HCT116 (cell line): Measurements from ENCODE around the gene VSX2.

Source experiments
- CTCF ChIP-seq, 3 experiments: fragments of 200-600 bp in 1 of 3; sonication (generic) in 1 of 3; IDR thresholded peaks in 2 of 3; conservative IDR thresholded peaks in 1 of 3; 2 replicates each; pipeline ENCODE4 v1.5.1; 2012 to 2017; ENCODE audit warnings: low read depth in 2 of 3, low read length in 2 of 3, antibody characterized with exemption in 1 of 3, borderline replicate concordance in 1 of 3, control low read depth in 1 of 3, mild to moderate bottlenecking in 1 of 3, mixed read lengths in 1 of 3, mixed run types in 1 of 3, moderate library complexity in 1 of 3; ENCODE audit not compliant: insufficient read depth in 1 of 3
- MAX ChIP-seq: IDR thresholded peaks from 2 replicates; pipeline ENCODE4 v1.6.1; 2012
- POLR2A ChIP-seq: IDR thresholded peaks from 2 replicates; pipeline ENCODE4 v1.7.0; 2011; ENCODE audit warnings: borderline replicate concordance; ENCODE audit not compliant: insufficient read depth, insufficient read length; ENCODE audit errors: extremely low read depth

- TF ChIP-seq CTCF (IDR thresholded peaks at IDR 0.05 in 2 of 3, conservative IDR thresholded peaks at IDR 0.05 in 1 of 3; ENCODE audit: borderline replicate concordance in 1 of 3, insufficient read depth in 1 of 3, low read depth in 2 of 3, low read length in 2 of 3) (no peak), POLR2A (no peak), MAX (no peak)
These were observed 23.9 kb downstream of the VSX2 start for GRCh38 chr14:74263181-74263580.
